Activated CD4-positive, CD25-positive, alpha-beta regulatory T cell treated with anti-CD3 and anti-CD28 coated beads, Interleukin-2, amount 50 U/mL, for 24 hours (primary cell): ENCODE results near the gene MAP3K9.

ENCODE experiments used
- ATAC-seq, 2 donors: fragments of 150-1000 bp; cut with Tn5 transposase; one replicate each; pipeline ENCODE4 v1.10.0; 2021; ENCODE audit warnings: mild to moderate bottlenecking in 1 of 2, moderate library complexity in 1 of 2

MAP3K9 gene

DNA sequence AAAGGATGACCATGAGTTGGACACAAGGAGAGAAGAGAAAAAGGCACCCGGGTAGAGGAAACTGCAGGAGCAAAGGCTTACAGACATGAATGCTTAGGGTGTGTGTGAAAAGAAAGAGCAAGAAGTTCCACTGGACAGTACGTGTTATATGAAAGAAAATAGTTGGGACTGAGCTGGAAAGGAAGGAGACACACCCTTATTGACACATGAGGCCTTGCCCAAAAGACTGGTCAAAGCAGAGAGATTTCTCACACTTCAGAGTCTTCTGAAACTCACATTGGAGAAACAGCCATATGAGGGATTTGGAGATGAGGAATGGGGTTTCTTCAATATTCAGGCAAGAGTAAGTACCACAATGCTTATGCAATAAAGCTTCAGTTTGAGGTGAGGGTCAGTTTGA lies 111.6 kb downstream of the MAP3K9 start:
- no peak for ATAC-seq

DNA sequence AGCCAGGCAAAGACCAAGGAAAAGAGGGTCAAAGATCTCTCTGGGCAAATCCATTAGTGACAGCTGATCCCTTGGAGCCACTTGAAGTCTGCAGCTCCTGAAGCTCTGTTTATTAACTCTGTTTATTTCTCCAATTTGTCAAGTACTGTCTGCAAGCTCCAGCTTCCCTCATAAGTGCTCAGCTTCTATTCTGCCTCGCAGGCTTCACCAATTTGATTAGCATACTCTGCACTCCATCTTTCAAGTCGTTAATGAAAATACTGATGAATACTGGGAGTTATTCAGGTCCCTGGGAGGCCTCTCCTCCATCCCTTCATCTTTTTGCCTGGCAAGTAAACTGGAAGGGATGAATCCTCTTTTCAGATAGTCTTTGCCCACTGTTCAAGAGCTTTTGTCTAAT lies 113.3 kb downstream of the MAP3K9 start:
- ATAC-seq: no peak

DNA sequence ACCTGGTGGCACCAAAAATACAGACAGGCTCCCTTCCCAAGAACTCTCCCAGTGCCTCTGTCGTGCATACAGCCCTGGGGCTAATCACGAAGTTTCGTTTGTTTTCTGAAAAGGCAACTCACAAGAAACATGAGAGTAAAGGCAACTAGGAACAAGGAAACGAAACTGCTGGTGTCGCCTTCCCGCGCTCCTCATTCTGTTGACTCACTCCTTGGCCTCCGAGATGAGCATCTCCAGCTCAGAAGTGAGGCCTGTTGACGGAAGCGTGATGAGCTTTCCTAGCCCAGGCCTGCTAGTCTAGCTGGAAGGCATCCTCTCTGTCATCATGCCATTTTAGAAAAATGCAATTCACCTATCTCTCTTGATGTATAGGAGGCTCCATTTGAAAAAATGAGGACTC lies 117.1 kb downstream of the MAP3K9 start:
- no peak for ATAC-seq

DNA sequence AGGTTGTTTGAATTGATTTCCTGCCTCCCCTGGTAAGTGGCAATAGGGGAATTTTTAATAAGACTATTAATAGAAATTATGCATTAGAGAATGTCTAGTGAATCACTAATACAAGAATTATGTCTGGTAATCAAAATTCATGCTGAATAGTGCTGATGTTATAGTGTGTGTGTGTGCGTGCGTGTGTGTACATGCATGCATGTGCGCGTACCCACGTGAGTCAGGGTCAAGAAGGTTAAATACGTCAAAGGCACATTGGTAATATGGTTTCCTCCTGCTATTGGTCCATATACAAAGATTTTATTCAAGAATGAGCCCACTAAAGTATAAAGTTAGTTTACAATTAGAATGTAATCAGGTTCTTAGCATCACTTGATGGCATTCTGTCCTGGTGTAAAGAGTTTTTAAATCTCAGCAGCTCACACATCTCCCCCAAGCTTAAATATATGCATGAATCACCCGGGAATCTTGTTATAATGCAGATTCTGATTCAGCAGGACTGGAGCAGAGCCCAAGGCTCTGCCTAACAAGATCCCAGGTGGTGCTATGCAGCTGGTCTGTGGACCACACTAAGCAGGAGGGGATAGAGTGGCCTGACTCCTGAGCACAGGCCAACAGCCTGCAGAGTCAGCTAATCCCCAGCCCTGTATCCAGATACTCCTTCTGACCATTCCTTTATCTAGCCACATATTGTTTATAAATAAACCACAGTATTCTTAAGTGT lies 123.7 kb downstream of the MAP3K9 start:
- ATAC-seq: no peak

DNA sequence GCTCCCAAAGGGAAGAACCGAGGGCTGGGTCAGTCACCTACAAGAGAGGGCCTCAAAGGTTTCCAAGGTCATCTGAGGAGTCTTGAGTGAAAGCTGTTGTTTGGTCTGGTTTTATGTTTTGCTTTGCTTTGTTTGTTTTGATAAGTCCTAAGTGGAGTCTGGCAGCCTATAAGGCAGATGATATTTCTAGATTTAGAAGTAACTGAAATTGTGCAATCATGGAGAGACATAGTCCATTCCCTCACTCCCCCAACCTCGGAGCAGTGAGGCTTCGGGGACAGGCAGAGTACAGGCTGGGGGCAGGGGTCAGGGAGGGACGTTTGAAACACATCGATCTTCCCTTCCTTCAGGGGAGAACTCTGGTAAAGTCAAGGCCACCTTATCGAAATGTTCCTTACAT lies 125.3 kb downstream of the MAP3K9 start:
- no peak for ATAC-seq

DNA sequence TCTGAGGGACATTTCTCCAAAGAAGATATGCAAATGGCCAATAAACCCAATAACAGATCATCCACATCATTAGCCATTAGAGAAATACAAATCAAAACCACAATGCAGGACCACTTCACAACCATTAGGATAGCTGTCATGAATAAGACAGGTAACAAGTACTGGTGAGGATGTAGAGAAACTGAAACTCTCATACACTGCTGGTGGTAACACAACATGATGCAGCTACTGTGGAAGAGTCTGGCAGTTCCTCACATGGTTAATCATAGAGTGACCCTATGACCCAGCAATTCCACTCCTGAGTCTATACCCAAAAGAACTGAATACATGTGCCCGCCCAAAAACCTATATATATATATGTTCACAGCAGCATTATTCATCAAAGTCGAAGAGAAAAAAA lies 128.6 kb downstream of the MAP3K9 start:
- ATAC-seq: no peak

DNA sequence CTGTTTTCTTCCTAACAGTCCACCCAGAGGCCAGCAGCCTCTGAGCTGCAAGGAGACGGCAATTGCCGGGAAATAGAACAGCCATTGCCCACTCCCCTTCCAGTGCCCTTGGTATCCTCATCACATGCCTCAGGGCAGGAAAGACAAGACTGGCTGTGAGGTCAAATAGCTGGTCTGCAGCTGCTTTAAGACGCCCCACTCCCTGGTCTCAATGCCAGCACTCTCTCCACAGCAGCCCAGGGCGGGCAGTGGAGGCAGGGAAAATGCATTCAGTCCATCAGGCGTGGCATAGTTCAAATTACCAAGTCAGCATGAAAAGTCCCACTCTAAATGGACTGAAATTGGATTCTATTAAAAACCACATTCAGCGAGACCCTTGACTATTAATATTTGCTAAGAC lies 132.0 kb downstream of the MAP3K9 start:
- ATAC-seq: no peak
